Right atrium auricular region (tissue), 2 donors: ENCODE data around the gene OOSP1. TPM values are rescaled to one million over a fixed set of nuclear protein-coding genes. Genes with fewer than 3 reads are reported as not detected.

Source experiments
- DNase-seq: peaks from one replicate; pipeline ENCODE4 v3.0.0-alpha.2; 2019; ENCODE audit warnings: low spot score
- H3K27ac ChIP-seq, 2 donors: fragments of 200-600 bp; sonication (generic); 1 replicate in 1 of 2; 2 replicates in 1 of 2; pipeline ENCODE4 v1.5.1; 2016 to 2019
- H3K27me3 ChIP-seq, 2 donors: fragments of 200-600 bp; sonication (generic); one replicate each; pipeline versions ENCODE4 v1.5.1 to v1.6.0; 2017 to 2019
- H3K36me3 ChIP-seq: fragments of 200-600 bp; sonication (generic); one replicate; pipeline ENCODE4 v1.5.1; 2016
- H3K4me1 ChIP-seq, 2 donors: fragments of 200-600 bp; sonication (generic); one replicate each; pipeline versions ENCODE4 v1.5.1 to v1.6.0; 2017 to 2019
- H3K4me3 ChIP-seq, 2 donors: fragments of 200-600 bp; sonication (generic); 1 replicate in 1 of 2; 2 replicates in 1 of 2; pipeline ENCODE4 v1.5.1; 2017 to 2019; ENCODE audit warnings: mild to moderate bottlenecking in 1 of 2, moderate library complexity in 1 of 2
- H3K9me3 ChIP-seq, 2 donors: fragments of 200-600 bp; sonication (generic); one replicate each; pipeline ENCODE4 v1.5.1; 2019
- total RNA-seq, 2 donors: library from RNA; depleted of rRNA; stranded (reverse); fragments of >200 nt; gene quantifications; one replicate each; pipeline ENCODE4 v1.1.0, GENCODE V29; 2016
- TF ChIP-seq, protein P1 (sequence below), 2 donors: fragments of 200-600 bp; sonication (generic); IDR thresholded peaks; one replicate each; pipeline ENCODE4 v1.5.1; 2019; ENCODE audit warnings: antibody characterized with exemption in 2 of 2

Gene OOSP1
- not detected for total RNA-seq

- Histone ChIP-seq H3K27ac (no peak within 1 kb of the TSS), H3K36me3 (no peaks in the 10 kb centered on the region), H3K4me1 (no peaks in the 10 kb centered on the region), H3K4me3 (no peak within 1 kb of the TSS), H3K27me3 (no peaks in the 10 kb centered on the region), H3K9me3 (no peaks in the 10 kb centered on the region)
- DNase-seq, result no peak
- TF ChIP-seq, protein P1, sequence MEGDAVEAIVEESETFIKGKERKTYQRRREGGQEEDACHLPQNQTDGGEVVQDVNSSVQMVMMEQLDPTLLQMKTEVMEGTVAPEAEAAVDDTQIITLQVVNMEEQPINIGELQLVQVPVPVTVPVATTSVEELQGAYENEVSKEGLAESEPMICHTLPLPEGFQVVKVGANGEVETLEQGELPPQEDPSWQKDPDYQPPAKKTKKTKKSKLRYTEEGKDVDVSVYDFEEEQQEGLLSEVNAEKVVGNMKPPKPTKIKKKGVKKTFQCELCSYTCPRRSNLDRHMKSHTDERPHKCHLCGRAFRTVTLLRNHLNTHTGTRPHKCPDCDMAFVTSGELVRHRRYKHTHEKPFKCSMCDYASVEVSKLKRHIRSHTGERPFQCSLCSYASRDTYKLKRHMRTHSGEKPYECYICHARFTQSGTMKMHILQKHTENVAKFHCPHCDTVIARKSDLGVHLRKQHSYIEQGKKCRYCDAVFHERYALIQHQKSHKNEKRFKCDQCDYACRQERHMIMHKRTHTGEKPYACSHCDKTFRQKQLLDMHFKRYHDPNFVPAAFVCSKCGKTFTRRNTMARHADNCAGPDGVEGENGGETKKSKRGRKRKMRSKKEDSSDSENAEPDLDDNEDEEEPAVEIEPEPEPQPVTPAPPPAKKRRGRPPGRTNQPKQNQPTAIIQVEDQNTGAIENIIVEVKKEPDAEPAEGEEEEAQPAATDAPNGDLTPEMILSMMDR (IDR thresholded peaks at IDR 0.05), result no peak
Observed at GRCh38 chr11:59938132-59938531, at the start of gene OOSP1. OOSP1 (plus strand) TSS chr11:59938432; CDS start chr11:59938455, 23 bp downstream.

- no peak overlapping the region for H3K27ac ChIP-seq
- TF ChIP-seq, protein P1 (IDR thresholded peaks at IDR 0.05), result no peak
- no peaks in the 10 kb centered on the region for H3K27me3 ChIP-seq
- DNase-seq, result no peak
- peaks cover 0 to 40% of the 10 kb centered on the region in 2 donors for H3K9me3 ChIP-seq
- no peaks in the 10 kb centered on the region for H3K4me1 ChIP-seq
- no peak overlapping the region for H3K4me3 ChIP-seq
- H3K36me3 ChIP-seq, result no peaks in the 10 kb centered on the region
Observed at GRCh38 chr11:59891781-59892181, 46.5 kb upstream of the OOSP1 start.

DNA sequence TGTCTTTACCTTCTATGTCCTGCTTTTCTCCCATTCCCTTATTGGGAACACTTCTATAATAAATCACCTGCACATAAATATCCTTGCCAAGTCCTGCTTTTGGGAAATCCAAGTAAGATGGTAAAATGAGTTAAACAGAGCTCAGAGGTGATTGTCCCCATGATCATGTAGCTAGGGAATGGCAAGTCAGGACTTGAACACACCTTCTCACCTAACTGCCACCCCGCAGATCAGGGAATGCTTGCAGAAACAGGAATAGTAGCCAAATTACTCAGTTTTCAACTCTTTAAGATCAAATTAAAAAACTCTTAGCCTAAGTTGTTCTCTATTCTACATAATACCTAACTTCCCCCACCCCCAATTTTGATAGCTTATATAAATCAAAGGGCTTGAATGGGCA is 43.6 kb upstream of the OOSP1 start:
- Histone ChIP-seq H3K27ac (no peak overlapping the region), H3K4me3 (no peak overlapping the region), H3K4me1 (no peaks in the 10 kb centered on the region), H3K9me3 (peaks cover 0 to 14% of the 10 kb centered on the region in 2 donors), H3K27me3 (no peaks in the 10 kb centered on the region), H3K36me3 (no peaks in the 10 kb centered on the region)
- TF ChIP-seq, protein P1 (IDR thresholded peaks at IDR 0.05), result no peak
- no peak for DNase-seq

GRCh38 chr11:59898046-59898445 is 40.2 kb upstream of the OOSP1 start:
- no peak overlapping the region for H3K4me3 ChIP-seq
- H3K4me1 ChIP-seq, result no peaks in the 10 kb centered on the region
- H3K9me3 ChIP-seq, result no peaks in the 10 kb centered on the region
- H3K36me3 ChIP-seq, result no peaks in the 10 kb centered on the region
- no peaks in the 10 kb centered on the region for H3K27me3 ChIP-seq
- TF ChIP-seq, protein P1 (IDR thresholded peaks at IDR 0.05), result no peak
- DNase-seq, result no peak
- H3K27ac ChIP-seq, result no peak overlapping the region

GRCh38 chr11:59898650-59899049 is 39.6 kb upstream of the OOSP1 start:
- Histone ChIP-seq H3K4me3 (no peak overlapping the region), H3K27me3 (no peaks in the 10 kb centered on the region), H3K9me3 (no peaks in the 10 kb centered on the region), H3K36me3 (no peaks in the 10 kb centered on the region), H3K27ac (no peak overlapping the region), H3K4me1 (no peaks in the 10 kb centered on the region)
- TF ChIP-seq, protein P1 (IDR thresholded peaks at IDR 0.05), result no peak
- DNase-seq, result no peak

- TF ChIP-seq, protein P1 (IDR thresholded peaks at IDR 0.05), result no peak
Observed at GRCh38 chr11:59899532-59899931, 38.7 kb upstream of the OOSP1 start.

More at GRCh38 chr11:59899532-59899931, 38.7 kb upstream of the OOSP1 start:
- Histone ChIP-seq H3K27me3 (no peaks in the 10 kb centered on the region), H3K36me3 (no peaks in the 10 kb centered on the region), H3K4me3 (no peak overlapping the region), H3K27ac (no peak overlapping the region), H3K9me3 (no peaks in the 10 kb centered on the region), H3K4me1 (no peaks in the 10 kb centered on the region)
- DNase-seq, result no peak
